CD4-positive, alpha-beta T cell treated with Interleukin-15 for 4 hours (primary cell): ENCODE data around the gene ALAS1.

ENCODE experiments used
- DNase-seq: peaks from one replicate; pipeline ENCODE4 v3.0.0-alpha.2; 2020; ENCODE audit warnings: low spot score

The ALAS1 gene

GRCh38 chr3:52198643-52199608, 966 bp downstream of the ALAS1 start:
- DNase-seq = no peak

DNA sequence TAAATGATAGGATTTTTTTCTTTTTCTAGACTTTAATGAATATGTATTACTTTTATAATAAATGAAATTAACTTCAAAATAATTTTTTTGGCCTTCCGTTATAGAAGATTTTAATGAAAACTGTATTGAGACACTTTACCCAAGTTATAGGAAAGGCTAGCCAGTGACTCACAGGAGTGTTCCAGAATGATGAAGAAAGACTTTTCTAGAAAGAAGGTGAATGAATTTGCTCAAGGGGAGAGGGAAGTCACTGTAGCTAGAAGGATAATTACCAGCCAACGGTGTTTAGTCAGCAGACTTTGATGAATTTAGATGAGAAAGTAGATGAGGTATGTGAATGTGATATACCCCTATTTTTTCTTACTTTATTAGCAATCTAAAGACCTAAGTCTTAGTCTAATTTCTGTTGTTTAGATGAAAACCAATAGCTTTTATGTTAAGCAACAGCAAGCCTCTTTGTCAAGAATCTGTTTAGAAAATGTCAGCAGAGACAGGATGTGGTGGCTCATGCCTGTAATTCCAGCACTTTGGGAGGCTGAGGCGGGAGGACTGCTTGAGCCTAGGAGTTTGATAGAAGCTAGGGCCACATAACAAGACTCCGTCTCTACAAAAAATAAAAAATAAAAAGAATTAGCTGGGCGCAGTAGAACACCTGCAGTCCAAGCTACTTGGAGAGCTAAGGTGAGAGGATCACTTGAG, 3.2 kb downstream of the ALAS1 start:
- DNase-seq = no peak

DNA sequence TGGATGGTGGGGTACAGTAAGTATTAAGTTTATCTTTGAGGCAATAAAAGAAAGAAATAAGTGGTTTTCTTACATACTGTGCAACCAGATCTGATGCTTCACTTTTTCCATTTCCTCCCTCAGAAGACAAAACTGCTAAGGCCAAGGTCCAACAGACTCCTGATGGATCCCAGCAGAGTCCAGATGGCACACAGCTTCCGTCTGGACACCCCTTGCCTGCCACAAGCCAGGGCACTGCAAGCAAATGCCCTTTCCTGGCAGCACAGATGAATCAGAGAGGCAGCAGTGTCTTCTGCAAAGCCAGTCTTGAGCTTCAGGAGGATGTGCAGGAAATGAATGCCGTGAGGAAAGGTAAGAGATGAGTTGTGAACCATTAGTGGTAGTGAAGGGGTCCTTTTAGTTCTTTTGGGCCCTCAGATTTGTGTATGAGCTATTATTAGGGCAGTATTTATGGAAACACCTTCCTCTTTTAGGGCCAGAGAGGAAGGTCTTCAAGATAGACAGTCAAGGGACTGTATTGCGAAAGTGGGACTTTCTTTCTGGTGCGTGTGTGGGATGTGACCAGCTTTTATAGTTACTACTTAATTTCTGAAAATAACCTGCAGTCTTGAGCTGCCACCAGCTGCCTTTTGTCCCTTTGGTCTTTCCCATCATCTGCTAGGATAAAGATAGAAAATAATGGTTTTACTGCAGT, 4.6 kb downstream of the ALAS1 start:
- no peak for DNase-seq

DNA sequence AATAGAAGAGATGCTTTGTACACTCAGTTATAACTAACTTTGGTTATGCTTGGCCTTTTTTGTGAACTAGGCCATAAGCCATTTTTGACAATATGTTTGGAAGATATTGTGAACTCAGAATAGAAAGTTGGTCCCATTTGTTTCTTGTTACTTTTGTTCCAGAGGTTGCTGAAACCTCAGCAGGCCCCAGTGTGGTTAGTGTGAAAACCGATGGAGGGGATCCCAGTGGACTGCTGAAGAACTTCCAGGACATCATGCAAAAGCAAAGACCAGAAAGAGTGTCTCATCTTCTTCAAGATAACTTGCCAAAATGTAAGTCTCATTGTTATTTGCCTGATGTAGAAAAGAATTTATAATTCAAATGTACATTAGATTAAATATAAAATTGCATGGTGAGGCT, 5.7 kb downstream of the ALAS1 start:
- DNase-seq = no peak

- DNase-seq = no peak
Measured at GRCh38 chr3:52204337-52205073, 6.5 kb downstream of the ALAS1 start.

DNA sequence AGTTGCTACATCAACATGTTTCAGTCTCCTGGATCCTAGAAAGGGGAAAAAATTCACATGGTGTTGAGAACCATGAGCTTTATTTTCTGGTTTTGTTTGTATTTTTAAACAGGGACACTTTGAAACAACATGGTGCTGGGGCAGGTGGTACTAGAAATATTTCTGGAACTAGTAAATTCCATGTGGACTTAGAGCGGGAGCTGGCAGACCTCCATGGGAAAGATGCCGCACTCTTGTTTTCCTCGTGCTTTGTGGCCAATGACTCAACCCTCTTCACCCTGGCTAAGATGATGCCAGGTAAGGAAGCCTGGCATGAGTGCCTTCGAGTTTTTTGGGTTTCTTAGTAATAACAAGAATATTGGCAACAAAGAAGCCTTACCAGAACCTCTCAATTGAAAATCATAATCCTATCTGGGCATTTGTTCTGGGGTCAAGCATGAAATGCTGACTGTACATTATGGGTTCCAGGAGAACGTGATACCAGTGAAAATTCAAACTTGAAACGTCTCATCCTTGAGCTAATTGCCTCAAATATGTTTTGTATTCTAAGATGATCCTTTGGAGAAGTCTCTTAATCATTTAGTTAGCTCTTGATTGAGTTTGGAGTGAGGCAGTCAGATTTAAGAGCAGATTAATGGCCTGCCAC, 7.9 kb downstream of the ALAS1 start:
- no peak for DNase-seq

- DNase-seq = no peak
Measured at GRCh38 chr3:52208556-52208955, 10.6 kb downstream of the ALAS1 start.

GRCh38 chr3:52210037-52210436, 12.1 kb downstream of the ALAS1 start:
- no peak for DNase-seq

- no peak for DNase-seq
Measured at GRCh38 chr3:52210550-52211046, 12.6 kb downstream of the ALAS1 start.

GRCh38 chr3:52211268-52211891, 13.4 kb downstream of the ALAS1 start:
- no peak for DNase-seq

- no peak for DNase-seq
Measured at GRCh38 chr3:52213005-52213404, 15.0 kb downstream of the ALAS1 start.

DNA sequence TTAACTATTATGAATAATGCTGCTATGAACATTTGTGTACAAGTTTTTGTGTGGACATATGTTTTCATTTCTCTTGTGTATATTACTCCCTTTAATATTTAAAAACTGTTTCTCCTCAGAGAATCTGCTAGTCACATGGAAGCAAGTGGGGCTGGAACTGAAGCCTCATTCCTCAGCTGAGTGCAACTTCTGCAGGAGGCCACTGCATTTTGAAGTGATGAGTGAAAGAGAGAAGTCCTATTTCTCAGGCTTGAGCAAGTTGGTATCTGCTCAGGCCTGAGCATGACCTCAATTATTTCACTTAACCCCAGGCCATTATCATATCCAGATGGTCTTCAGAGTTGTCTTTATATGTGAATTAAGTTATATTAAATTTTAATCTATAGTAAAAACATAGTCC, 15.9 kb downstream of the ALAS1 start:
- DNase-seq = no peak

- no peak for DNase-seq
Measured at GRCh38 chr3:52215351-52215750, 17.4 kb downstream of the ALAS1 start.

DNA sequence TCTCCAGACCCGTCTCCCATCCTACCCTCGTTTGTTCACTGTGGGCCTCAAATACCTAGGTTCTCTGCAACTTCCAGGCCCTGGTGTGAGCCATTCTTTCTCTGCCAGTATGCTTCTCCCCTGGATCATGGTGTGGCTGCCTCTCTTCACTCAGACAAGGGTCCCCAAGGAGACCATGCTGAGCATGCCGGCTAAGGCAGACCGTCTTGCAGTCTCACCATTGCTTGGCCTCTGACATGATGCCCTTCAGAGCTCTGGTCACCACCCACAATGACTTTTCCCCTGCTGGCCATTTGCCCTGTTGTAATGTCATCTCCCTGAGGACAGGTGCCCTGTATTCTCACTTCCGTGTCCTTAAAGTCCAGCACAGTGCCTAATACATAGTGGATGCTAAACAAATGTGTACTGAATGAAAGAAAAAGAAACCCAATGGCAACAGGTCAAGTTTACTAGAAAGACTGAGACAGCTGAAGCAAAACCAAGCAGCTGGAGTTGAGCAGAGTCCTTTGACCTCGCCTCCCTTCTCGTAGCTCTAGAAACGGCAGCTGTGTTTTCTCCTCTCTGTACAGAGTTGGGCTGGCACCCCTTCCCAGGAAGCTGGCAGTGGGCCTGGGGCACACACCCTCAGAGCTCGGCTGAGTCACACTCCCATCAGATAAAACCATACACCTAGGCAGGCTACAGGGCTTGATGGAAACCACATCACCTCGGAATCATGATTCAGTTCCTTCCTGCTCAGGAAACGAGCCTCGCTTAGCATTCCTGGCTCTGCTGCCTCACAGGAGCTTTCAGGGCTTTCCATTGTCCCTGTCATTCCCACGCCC, 18.8 kb downstream of the ALAS1 start:
- peak; percentile 81 for DNase-seq

- DNase-seq = peak; percentile 39
Measured at GRCh38 chr3:52217409-52217805, 19.4 kb downstream of the ALAS1 start.

- no peak for DNase-seq
Measured at GRCh38 chr3:52218026-52218425, 20.1 kb downstream of the ALAS1 start.

- peak; percentile 31 for DNase-seq
Measured at GRCh38 chr3:52218454-52218853, 20.5 kb downstream of the ALAS1 start.

GRCh38 chr3:52218937-52219650, 21.1 kb downstream of the ALAS1 start:
- no peak for DNase-seq

DNA sequence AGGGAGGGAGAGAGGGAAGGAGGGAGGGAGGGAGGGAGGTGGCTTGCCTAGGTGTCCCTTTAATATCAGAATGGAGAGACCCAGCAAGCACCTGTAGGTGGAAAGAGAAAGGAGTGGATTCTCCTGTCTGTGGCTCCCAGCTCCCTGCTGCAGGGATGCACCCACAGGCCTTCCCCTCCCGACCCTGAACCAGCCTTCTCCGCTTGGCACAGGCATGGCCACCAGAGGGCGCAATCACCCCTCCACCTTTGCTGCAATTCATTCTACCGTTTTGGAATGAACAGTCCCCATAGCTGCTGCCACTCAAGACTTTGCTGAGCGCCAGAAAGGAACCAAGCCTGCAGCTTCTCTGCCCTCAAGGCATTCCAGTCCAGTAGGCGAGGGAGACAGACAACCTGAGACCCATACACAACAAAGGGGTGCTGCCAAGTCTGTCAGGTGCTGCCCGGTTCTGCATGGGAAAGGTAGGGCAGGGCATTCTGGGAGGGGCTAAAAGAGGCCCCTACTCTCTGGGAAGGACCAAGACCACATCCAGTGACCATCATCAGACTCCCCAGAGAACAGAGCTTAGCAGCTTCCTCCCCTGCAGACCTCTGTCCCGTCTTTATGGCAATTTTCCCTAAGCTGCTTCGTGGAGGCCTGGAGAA, 22.5 kb downstream of the ALAS1 start:
- peak; percentile 87 for DNase-seq
